ENCODE results near the gene TSC2. TPM values are rescaled to one million over a fixed set of nuclear protein-coding genes. Genes with fewer than 3 reads are reported as not detected.
A peak's percentile ranks its signal among the peaks of the same experiment; 100 is the strongest.

Gene TSC2
- total RNA-seq, 1 experiment from 2014 or later, result 31.2 TPM

- DNase-seq (ENCODE audit: low read depth), result no peak
These were observed 4.7 kb upstream of the TSC2 start for GRCh38 chr16:2042986-2043666.

DNA sequence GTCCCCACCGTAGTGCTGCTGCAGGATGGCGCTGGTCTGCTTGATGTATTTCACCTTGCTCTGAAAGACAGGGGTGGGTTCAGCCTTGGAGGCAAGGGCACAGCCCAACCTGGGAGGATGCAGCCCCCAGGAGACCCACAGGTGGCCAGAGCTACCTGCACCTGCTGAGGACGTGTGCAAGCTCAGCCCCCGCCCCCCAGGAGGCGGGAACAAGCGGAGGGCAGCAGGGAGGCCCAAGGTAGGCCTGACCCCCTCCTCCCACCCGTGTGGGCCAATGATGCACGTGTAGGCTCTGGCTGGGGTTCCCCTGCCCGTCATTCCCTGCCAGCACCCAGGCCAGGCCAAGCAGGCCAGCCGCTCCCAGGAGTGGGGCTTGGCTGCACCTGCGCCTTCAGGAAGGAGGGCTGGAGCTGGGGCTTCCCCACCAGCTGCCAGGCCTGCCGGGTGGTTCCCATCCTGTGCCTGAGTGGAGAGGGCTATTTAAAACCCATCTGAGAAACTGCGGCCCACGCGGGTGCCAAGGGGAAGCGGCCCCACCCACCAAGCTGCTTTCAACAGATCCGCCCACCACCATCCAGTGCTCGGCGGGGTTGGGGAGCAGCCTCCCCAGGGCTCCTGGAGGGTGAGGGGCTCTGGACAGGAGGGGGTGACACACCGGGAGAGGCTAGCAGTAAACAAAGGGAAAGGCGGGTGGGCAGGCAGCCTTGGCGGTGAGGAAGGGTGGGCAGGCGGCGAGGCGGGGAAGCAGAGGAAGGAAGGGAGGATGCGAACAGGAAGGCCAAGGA is 3.9 kb upstream of the TSC2 start:
- no peak for DNase-seq (ENCODE audit: low read depth)

DNA sequence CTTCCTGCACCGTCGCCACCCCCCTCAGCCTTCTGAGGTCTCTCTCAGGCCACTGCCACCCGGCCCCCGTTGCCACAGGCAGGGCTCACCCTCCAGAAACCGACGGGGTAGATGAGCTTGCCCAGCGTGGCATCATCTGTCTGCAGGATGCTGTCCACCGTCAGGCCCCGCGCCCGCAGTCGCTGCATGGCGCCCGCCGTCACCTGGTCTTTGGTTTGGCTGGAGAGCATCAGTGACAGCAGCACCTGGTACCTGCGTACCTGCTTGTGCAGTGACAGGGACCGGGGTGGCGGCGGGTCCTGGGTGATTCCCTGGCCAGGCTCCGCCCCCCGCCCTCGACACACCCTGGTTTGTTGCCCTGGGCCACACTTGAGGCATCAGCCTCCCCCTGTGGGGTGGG is 3.2 kb upstream of the TSC2 start:
- DNase-seq (ENCODE audit: low read depth), result no peak

- no peak for DNase-seq (ENCODE audit: low read depth)
These were observed 1.6 kb upstream of the TSC2 start for GRCh38 chr16:2045965-2046892.

GRCh38 chr16:2046893-2047329 is 874 bp upstream of the TSC2 start:
- no peak for DNase-seq (ENCODE audit: low read depth)

DNA sequence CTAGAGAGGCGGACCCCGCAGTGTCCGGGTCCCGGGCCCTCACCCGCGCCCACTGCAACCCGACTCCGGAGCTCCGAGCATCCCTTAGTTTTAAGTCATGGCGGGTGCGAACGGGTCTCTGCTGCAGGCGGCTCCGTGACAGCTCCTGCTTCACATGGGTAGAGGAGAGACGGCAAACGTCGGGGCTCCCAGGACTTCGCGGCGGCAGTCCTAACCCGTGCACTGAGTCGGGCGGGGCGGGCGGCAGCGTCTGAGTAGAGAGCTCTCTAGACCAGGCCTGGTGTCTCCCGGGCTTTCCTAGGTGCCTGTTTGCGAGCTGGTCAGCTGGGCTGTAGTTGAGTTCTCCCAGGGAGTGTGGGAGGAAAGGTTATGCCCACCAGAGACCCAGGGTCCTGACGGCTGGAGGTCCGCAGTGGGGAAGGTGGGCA is 345 bp downstream of the TSC2 start:
- DNase-seq (ENCODE audit: low read depth), result no peak

- DNase-seq (ENCODE audit: low read depth), result no peak
These were observed 5.4 kb downstream of the TSC2 start for GRCh38 chr16:2053211-2053610.

DNA sequence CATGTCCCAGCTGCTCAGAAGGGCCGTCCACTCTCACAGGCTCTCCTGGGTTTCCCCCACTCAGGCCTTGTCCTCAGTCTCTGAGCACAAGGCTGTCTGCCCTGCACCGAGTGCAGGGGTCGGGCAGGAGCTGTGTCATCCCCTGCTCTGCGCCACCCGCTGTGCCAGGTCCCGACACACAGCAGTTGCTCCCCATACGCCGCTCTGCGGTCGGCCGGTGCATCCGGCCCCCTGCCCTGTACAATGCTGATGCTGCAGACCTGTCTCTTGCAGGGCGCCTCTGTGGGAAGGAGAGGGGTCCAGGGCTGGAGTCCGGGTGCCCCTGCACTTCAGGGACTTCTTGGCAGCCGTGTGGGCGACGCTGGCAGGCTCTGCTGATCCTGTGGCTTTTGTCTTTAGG is 6.1 kb downstream of the TSC2 start:
- DNase-seq (ENCODE audit: low read depth), result no peak

- no peak for DNase-seq (ENCODE audit: low read depth)
These were observed 6.9 kb downstream of the TSC2 start for GRCh38 chr16:2054543-2055245.

GRCh38 chr16:2056077-2056476 is 8.3 kb downstream of the TSC2 start:
- DNase-seq (ENCODE audit: low read depth), result no peak

DNA sequence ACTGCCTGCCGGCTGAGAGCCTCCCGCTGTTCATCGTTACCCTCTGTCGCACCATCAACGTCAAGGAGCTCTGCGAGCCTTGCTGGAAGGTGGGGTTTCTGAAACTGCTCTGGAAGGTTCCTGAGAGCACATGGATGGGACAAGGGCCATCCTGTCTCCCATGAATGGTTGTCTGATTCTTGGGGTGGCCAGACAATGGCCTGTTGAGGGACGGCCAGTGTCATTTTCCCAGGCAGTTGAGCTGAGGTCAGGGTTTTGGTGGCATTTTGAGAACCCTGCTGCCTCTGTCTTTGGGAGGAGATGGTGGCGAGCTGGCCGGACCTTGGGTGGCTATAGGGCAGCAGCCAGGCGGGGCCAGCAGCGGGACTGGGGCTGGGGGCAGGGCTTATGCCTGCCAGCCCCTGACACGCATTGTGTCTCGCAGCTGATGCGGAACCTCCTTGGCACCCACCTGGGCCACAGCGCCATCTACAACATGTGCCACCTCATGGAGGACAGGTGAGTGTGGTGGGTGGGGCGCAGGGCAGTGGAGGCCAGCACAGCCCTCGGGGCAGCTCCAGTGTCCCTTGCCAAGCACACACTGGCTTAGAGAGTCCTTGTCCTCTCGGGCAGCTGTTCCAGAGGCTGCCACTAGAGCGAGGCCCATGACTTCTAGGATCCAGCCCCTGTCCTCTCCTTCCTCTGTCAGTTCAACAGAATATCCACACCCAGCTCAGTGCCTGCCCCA is 9.1 kb downstream of the TSC2 start:
- peak; percentile 21 for DNase-seq (ENCODE audit: low read depth)

DNA sequence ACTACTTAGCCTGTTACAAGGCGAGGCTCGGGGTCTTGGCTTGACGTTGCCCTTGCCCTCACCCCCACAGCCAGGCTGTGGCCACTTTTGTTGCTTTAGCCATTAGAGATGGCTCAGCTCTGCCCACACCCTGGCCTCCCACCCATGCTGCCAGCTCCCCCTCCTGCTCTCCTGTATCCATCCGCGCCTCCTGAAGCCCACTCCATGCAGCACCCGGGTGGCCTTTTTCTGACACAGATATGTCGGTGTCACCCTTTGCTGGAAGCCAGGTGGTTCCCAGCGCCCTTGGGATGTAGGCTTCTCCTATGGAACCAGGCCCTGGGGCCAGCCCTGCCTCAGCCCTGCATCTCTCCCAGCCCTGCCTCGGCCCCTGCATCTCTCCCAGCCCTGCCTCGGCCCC is 9.7 kb downstream of the TSC2 start:
- no peak for DNase-seq (ENCODE audit: low read depth)

GRCh38 chr16:2058420-2058819 is 10.6 kb downstream of the TSC2 start:
- no peak for DNase-seq (ENCODE audit: low read depth)

DNA sequence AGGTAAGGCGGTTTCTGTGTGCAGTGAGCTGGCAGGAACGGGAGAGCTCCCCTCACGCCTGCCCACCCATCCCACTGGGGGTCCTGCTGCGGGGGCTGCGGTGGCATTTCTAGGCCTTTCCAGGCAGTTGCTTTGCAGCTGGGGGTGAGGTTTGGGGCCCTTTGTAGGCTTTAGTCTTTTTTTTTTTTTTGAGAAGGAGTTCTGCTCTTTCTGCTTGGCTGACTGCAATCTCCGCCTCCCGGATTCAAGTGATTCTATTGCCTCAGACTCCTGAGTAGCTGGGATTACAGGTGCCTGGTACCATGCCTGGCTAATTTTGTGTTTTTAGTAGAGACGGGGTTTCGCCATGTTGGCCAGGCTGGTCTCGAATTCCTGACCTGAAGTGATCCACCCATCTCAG is 11.1 kb downstream of the TSC2 start:
- no peak for DNase-seq (ENCODE audit: low read depth)

DNA sequence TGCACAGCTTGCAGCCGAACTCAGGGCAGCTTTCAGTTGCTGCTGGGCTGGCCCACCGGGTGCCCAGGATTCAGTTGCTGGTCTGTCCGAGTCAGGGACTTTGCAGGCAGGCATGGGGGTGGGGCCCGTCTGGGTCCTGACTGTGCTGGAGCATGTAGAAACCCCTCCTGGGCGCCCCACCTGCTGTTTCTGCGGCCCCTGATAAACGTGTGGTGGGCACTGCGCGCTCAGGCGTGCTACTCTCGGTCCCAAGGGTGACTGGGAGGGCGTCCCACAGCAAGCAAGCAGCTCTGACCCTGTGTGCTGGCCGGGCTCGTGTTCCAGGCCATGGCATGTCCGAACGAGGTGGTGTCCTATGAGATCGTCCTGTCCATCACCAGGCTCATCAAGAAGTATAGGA is 12.6 kb downstream of the TSC2 start:
- no peak for DNase-seq (ENCODE audit: low read depth)

GRCh38 chr16:2061023-2061422 is 13.2 kb downstream of the TSC2 start:
- no peak for DNase-seq (ENCODE audit: low read depth)

DNA sequence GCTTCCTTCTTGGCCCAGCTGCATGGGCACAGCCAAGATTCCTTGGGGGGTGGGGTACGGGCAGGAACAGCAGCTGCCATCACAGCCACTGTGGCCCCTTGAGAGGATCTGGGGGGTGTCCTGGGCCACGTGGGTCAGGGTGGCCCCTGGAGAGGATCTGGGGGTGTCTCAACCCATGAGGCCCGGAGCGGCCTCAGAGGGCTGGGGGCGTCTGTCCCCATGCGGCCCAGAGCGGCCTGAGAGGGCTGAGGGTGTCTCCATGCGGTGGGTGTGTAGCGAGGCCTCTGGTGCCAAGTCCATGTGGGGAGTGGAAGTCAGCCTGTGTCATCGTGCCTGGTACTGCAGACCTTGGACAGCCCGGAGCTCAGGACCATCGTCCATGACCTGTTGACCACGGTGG is 13.7 kb downstream of the TSC2 start:
- DNase-seq (ENCODE audit: low read depth), result no peak

GRCh38 chr16:2062801-2063200 is 15.0 kb downstream of the TSC2 start:
- DNase-seq (ENCODE audit: low read depth), result no peak

- DNase-seq (ENCODE audit: low read depth), result no peak
These were observed 16.1 kb downstream of the TSC2 start for GRCh38 chr16:2063861-2064260.

GRCh38 chr16:2064368-2064945 is 16.7 kb downstream of the TSC2 start:
- DNase-seq (ENCODE audit: low read depth), result no peak

GRCh38 chr16:2066139-2066538 is 18.4 kb downstream of the TSC2 start:
- no peak for DNase-seq (ENCODE audit: low read depth)

Data from M059J (cell line).